ENCODE measurements around the gene PACC1. TPM values are rescaled to one million over a fixed set of nuclear protein-coding genes. Genes with fewer than 3 reads are reported as not detected.
A peak's percentile ranks its signal among the peaks of the same experiment; 100 is the strongest.

Gene PACC1
- total and polyA plus RNA-seq, 2 experiments from 2014 or later = 9.4 to 10.4 TPM

DNA sequence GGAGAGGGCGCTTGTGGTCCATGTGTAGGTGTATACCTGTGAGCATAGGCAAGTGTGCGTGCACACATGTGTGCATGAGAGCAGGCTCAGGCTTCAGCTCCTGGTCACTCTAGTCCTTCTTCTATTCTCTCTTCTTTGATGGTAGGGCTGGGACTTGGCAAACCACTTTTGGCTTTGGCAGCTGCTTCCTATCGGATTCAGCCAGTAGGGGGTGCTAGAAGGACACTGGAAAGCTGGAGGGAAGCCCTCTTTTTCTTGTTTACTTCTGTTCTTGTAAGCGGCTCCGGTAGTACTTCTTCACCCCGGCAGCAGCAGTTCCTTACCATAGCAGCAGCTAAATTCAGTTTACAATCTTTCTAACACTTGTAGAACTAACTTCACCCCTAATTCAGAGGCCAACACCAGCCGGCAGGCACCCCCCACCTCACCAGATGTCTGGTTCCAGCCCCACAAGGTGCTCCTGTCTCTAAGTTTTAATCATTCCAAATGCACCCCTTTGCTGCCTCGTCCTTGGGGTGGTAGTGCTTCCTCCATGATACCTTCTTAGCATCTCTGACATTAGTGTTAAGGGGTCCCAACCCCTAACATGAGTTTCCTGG is 43.2 kb upstream of the PACC1 start:
- H3K36me3 ChIP-seq (replicated peaks; ENCODE audit: insufficient read depth, low read depth) = no peaks in the 10 kb centered on the region
- DNase-seq (ENCODE audit: low spot score) = peak; percentile 60
- no peak overlapping the region for H3K4me3 ChIP-seq
- H3K27ac ChIP-seq = no peak overlapping the region
- H3K79me2 ChIP-seq = no peaks in the 10 kb centered on the region
- no peak overlapping the region for H3K4me2 ChIP-seq
- H3K9me3 ChIP-seq (ENCODE audit: low read depth) = no peaks in the 10 kb centered on the region
- no peaks in the 10 kb centered on the region for H3K4me1 ChIP-seq (ENCODE audit: insufficient read depth)
- WGBS (ENCODE audit: low lambda C conversion rate, missing lambda C conversion rate) = 50% methylated on average over 8 of the region's 8 CpGs
- H3K9me2 ChIP-seq (replicated peaks; ENCODE audit: insufficient read depth) = no peaks in the 10 kb centered on the region
- no peaks in the 10 kb centered on the region for H4K20me1 ChIP-seq (ENCODE audit: insufficient read depth, poor library complexity, severe bottlenecking)
- no peak overlapping the region for H2AFZ ChIP-seq
- no peaks in the 10 kb centered on the region for H3K27me3 ChIP-seq
- TF ChIP-seq, protein P1, sequence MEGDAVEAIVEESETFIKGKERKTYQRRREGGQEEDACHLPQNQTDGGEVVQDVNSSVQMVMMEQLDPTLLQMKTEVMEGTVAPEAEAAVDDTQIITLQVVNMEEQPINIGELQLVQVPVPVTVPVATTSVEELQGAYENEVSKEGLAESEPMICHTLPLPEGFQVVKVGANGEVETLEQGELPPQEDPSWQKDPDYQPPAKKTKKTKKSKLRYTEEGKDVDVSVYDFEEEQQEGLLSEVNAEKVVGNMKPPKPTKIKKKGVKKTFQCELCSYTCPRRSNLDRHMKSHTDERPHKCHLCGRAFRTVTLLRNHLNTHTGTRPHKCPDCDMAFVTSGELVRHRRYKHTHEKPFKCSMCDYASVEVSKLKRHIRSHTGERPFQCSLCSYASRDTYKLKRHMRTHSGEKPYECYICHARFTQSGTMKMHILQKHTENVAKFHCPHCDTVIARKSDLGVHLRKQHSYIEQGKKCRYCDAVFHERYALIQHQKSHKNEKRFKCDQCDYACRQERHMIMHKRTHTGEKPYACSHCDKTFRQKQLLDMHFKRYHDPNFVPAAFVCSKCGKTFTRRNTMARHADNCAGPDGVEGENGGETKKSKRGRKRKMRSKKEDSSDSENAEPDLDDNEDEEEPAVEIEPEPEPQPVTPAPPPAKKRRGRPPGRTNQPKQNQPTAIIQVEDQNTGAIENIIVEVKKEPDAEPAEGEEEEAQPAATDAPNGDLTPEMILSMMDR (IDR thresholded peaks at IDR 0.05; ENCODE audit: poor library complexity) = peak; percentile 42
- TF ChIP-seq EZH2phosphoT487 (IDR thresholded peaks at IDR 0.05; ENCODE audit: low read depth, severe bottlenecking, unreplicated experiment) = no peak

DNA sequence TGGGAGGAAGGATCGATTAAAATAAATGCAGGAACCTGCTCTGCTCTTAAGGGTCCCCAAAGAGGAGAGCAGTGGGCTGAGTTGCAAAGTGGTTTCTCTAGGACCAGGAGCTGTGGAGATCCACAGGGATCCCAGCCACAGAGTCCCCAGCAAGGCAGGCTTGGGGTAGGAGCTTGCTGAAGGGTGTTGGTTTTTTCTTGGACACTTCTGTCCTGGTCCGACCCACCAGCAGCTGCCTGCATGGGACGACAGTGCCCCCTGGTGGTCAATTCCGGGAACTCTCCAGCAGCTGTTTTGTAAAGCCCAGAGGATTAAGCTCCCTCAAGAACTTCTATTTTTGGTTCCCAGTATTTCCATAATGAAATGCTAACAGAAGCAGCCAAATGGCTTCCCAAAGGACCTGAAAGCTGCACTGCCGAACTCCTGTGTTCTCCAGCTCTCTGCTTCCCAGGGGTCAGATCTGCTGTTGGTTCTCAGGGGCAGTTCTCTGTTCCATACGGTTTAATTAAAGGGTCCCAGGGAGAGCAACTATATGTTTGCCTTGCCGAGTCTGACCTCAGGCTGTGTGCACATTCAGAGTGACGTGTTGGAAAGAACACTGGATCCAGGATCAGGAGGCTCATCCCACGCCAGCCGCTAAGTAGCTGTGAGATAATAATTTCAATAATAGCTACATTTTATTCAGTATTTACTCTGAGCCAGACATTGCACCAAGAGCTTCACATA is 41.3 kb upstream of the PACC1 start:
- peak overlapping the region; percentile 59 for H3K4me2 ChIP-seq
- WGBS (ENCODE audit: low lambda C conversion rate, missing lambda C conversion rate) = 38% methylated on average over 10 of the region's 10 CpGs
- H3K9me2 ChIP-seq (replicated peaks; ENCODE audit: insufficient read depth) = no peaks in the 10 kb centered on the region
- H2AFZ ChIP-seq = no peak overlapping the region
- no peaks in the 10 kb centered on the region for H3K36me3 ChIP-seq (replicated peaks; ENCODE audit: insufficient read depth, low read depth)
- H3K27me3 ChIP-seq = no peaks in the 10 kb centered on the region
- no peaks in the 10 kb centered on the region for H3K9me3 ChIP-seq (ENCODE audit: low read depth)
- H4K20me1 ChIP-seq (ENCODE audit: insufficient read depth, poor library complexity, severe bottlenecking) = no peaks in the 10 kb centered on the region
- H3K4me3 ChIP-seq = no peak overlapping the region
- peak; percentile 87 for DNase-seq (ENCODE audit: low spot score)
- no peaks in the 10 kb centered on the region for H3K79me2 ChIP-seq
- TF ChIP-seq, protein P1 (IDR thresholded peaks at IDR 0.05; ENCODE audit: poor library complexity) = peak; percentile 94
- no peak for TF ChIP-seq EZH2 (IDR thresholded peaks at IDR 0.05; ENCODE audit: borderline replicate concordance)
- H3K27ac ChIP-seq = no peak overlapping the region
- no peaks in the 10 kb centered on the region for H3K4me1 ChIP-seq (ENCODE audit: insufficient read depth)

DNA sequence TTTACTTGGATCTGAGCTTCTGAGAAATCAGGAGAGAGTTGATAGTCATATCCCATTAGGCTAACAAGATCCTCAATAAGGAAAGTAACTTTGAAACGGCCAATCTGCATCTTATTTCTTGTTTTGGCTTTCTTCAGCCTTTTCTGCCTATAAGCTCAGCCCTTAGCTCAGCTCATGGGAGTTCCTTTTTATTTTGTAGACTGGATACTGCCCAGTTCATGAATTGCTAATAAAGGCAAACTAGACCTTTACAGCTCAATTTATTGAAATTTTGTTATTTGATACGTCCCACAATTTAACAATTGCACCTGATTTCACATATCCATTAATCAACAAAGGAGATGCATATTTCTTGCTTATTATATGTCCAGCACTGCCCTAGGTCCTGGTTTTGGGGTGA is 40.7 kb upstream of the PACC1 start:
- no peaks in the 10 kb centered on the region for H3K27me3 ChIP-seq
- H3K79me2 ChIP-seq = no peaks in the 10 kb centered on the region
- no peak overlapping the region for H3K4me3 ChIP-seq
- H2AFZ ChIP-seq = no peak overlapping the region
- no peaks in the 10 kb centered on the region for H3K9me3 ChIP-seq (ENCODE audit: low read depth)
- H3K4me2 ChIP-seq = no peak overlapping the region
- no peak for DNase-seq (ENCODE audit: low spot score)
- no peaks in the 10 kb centered on the region for H3K9me2 ChIP-seq (replicated peaks; ENCODE audit: insufficient read depth)
- WGBS (ENCODE audit: low lambda C conversion rate, missing lambda C conversion rate) = 92% methylated on average over 2 of the region's 2 CpGs
- no peak overlapping the region for H3K27ac ChIP-seq
- H3K36me3 ChIP-seq (replicated peaks; ENCODE audit: insufficient read depth, low read depth) = no peaks in the 10 kb centered on the region
- no peaks in the 10 kb centered on the region for H4K20me1 ChIP-seq (ENCODE audit: insufficient read depth, poor library complexity, severe bottlenecking)
- no peak for TF ChIP-seq EZH2phosphoT487 (IDR thresholded peaks at IDR 0.05; ENCODE audit: low read depth, severe bottlenecking, unreplicated experiment)
- TF ChIP-seq, protein P1 (IDR thresholded peaks at IDR 0.05; ENCODE audit: poor library complexity) = no peak
- H3K4me1 ChIP-seq (ENCODE audit: insufficient read depth) = no peaks in the 10 kb centered on the region
